Stomach (tissue), 9 donors: ENCODE measurements around the gene TOMM5. TPM values are rescaled to one million over a fixed set of nuclear protein-coding genes. Genes with fewer than 3 reads are reported as not detected.

Experiments used
- DNase-seq, 2 donors: peaks; one replicate each; pipeline versions ENCODE4 v3.0.0 to v3.0.0-alpha.2; 2013 to 2019
- H3K27ac ChIP-seq, 5 donors: fragments of 200-600 bp in 4 of 5; sonication (generic) in 4 of 5; one replicate each; pipeline ENCODE4 v1.5.1; 2013 to 2019; ENCODE audit warnings: mild to moderate bottlenecking in 1 of 5, moderate library complexity in 1 of 5
- H3K27me3 ChIP-seq, 3 donors: fragments of 200-600 bp; sonication (generic); one replicate each; pipeline ENCODE4 v1.5.1; 2017 to 2019; ENCODE audit warnings: mixed run types in 1 of 3
- H3K36me3 ChIP-seq, 4 donors: fragments of 200-600 bp; sonication (generic); 1 replicate in 3 of 4; 2 replicates in 1 of 4; pipeline ENCODE4 v1.5.1; 2016 to 2019
- H3K4me1 ChIP-seq, 4 donors: fragments of 200-600 bp; sonication (generic); one replicate each; pipeline ENCODE4 v1.5.1; 2016 to 2019
- H3K4me3 ChIP-seq, 4 donors: fragments of 200-600 bp; sonication (generic) in 3 of 4; one replicate each; pipeline ENCODE4 v1.5.1; 2016 to 2019; ENCODE audit warnings: mild to moderate bottlenecking in 1 of 4
- H3K9me3 ChIP-seq, 4 donors: fragments of 200-600 bp; sonication (generic); one replicate each; pipeline ENCODE4 v1.5.1; 2016 to 2019
- EP300 ChIP-seq: sonication (generic); formaldehyde crosslinking; IDR thresholded peaks from one replicate; pipeline ENCODE4 v1.6.1; 2017; ENCODE audit warnings: antibody characterized with exemption
- POLR2A ChIP-seq, 4 donors: fragments of 450-650 bp; IDR thresholded peaks; one replicate each; pipeline ENCODE4 v1.6.1; 2016; ENCODE audit warnings: antibody characterized with exemption in 4 of 4, control low read depth in 2 of 4, mild to moderate bottlenecking in 1 of 4, moderate library complexity in 1 of 4
- POLR2AphosphoS5 ChIP-seq, 3 donors: sonication (generic); formaldehyde crosslinking; IDR thresholded peaks; one replicate each; pipeline ENCODE4 v1.6.1; 2016; ENCODE audit warnings: antibody characterized with exemption in 3 of 3
- WGBS, 5 donors: extraction: QIAGEN DNeasy Blood & Tissue Kit in 3 of 5; methylation state at CpG; one replicate each; pipeline versions ENCODE4 v1.1.5 to v1.1.7; 2013 to 2018; 5-methylcytosine and 5-hydroxymethylcytosine counted together
- intact Hi-C: fragments of 100-400 bp; cut with DNase I; formaldehyde crosslinking; loops from one replicate; pipeline ENCODE4 v1.15.1; 2023; ENCODE audit warnings: low total_unique reads
- polyA plus RNA-seq, 3 donors: library from polyadenylated mRNA; stranded (reverse); fragments of 200-250 nt; gene quantifications; one replicate each; pipeline ENCODE4 v1.2.3, GENCODE V29; 2013
- total RNA-seq, 5 donors: library from RNA; depleted of rRNA; stranded (reverse); fragments of >200 nt; gene quantifications; one replicate each; pipeline versions ENCODE4 v1.1.0 to v1.2.3, GENCODE V29; 2014 to 2016
- TF ChIP-seq, protein P1 (sequence below), 7 experiments: fragments of 450-650 bp in 4 of 7; fragments of 200-600 bp in 3 of 7; sonication (generic) in 3 of 7; IDR thresholded peaks; one replicate each; pipeline ENCODE4 v1.5.1; 2016 to 2019; ENCODE audit warnings: antibody characterized with exemption in 7 of 7, control low read depth in 2 of 7, mild to moderate bottlenecking in 1 of 7
- donor health status: healthy with polysubstance abuse.
- donor health status: Bipolar disorder and iron deficiency.
- donor health status: healthy.

The TOMM5 gene
- total and polyA plus RNA-seq, 8 donors: 29.3 to 173 (median 113) TPM

DNA sequence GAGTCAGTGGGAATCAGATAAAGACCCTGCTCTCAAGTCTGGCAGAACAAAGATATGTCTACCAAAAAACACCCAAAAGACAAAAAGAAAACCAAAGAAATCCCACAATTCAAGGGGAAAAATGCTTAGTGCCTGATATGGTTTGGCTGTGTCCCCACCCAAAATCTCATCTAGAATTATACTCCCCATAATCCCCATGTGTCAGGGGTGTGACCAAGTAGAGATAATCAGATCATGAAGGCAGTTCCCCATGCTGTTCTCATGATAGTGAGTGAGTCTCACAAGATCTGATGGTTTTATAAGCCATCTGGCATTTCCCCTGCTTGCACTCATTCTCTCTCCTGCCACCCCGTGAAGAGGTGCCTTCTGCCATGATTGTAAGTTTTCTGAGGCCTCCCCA is 29.6 kb downstream of the TOMM5 start:
- Histone ChIP-seq H3K4me1 (no peaks in the 10 kb centered on the region), H3K27me3 (no peaks in the 10 kb centered on the region), H3K4me3 (no peak overlapping the region), H3K9me3 (peaks cover 0 to 10% (median 3%) of the 10 kb centered on the region in 4 donors), H3K36me3 (peaks cover 0 to 5% (median 2%) of the 10 kb centered on the region in 4 donors), H3K27ac (no peak overlapping the region)
- DNase-seq: no peak
- TF ChIP-seq, protein P1, sequence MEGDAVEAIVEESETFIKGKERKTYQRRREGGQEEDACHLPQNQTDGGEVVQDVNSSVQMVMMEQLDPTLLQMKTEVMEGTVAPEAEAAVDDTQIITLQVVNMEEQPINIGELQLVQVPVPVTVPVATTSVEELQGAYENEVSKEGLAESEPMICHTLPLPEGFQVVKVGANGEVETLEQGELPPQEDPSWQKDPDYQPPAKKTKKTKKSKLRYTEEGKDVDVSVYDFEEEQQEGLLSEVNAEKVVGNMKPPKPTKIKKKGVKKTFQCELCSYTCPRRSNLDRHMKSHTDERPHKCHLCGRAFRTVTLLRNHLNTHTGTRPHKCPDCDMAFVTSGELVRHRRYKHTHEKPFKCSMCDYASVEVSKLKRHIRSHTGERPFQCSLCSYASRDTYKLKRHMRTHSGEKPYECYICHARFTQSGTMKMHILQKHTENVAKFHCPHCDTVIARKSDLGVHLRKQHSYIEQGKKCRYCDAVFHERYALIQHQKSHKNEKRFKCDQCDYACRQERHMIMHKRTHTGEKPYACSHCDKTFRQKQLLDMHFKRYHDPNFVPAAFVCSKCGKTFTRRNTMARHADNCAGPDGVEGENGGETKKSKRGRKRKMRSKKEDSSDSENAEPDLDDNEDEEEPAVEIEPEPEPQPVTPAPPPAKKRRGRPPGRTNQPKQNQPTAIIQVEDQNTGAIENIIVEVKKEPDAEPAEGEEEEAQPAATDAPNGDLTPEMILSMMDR (IDR thresholded peaks at IDR 0.05): no peak
- TF ChIP-seq POLR2AphosphoS5 (IDR thresholded peaks at IDR 0.05): no peak
- no peak for TF ChIP-seq POLR2A (IDR thresholded peaks at IDR 0.05)
- no peak for TF ChIP-seq EP300
- 65 to 91% (median 86%) methylated on average over 1 of the region's 1 CpG for WGBS, 5 donors
- intact Hi-C loops: no loop called here

DNA sequence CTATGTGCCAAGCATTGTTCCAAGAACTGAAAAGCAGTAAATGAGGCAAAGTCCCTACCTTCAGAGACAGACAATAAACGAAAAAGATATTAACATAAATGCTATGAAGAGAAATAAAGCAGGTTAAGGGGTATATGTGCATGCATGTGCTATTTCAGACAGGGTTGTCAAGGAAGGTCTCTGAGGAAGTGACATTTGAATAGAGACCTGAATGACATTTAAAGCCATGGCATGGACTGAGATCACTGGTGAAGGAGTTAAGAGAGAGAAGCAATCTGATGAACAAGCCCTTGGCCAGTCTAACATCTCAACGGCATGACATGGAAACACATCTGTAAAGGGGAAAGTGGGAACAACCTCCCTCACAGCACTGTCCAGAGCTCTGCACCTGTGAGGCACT is 30.7 kb downstream of the TOMM5 start:
- no peak overlapping the region for H3K27ac ChIP-seq
- H3K4me3 ChIP-seq: no peak overlapping the region
- peaks cover 0 to 5% (median 2%) of the 10 kb centered on the region in 4 donors for H3K36me3 ChIP-seq
- H3K27me3 ChIP-seq: no peaks in the 10 kb centered on the region
- TF ChIP-seq POLR2AphosphoS5 (IDR thresholded peaks at IDR 0.05) (no peak), POLR2A (IDR thresholded peaks at IDR 0.05) (no peak), EP300 (no peak)
- TF ChIP-seq, protein P1 (IDR thresholded peaks at IDR 0.05): no peak
- intact Hi-C loops: no loop called here
- DNase-seq: no peak
- no peaks in the 10 kb centered on the region for H3K4me1 ChIP-seq
- 73 to 90% (median 83%) methylated on average over 2 of the region's 2 CpGs for WGBS, 5 donors
- H3K9me3 ChIP-seq: peaks cover 0 to 10% (median 3%) of the 10 kb centered on the region in 4 donors

GRCh38 chr9:37559855-37560592 is 32.4 kb downstream of the TOMM5 start:
- DNase-seq: no peak
- no peak overlapping the region for H3K27ac ChIP-seq
- no peaks in the 10 kb centered on the region for H3K4me1 ChIP-seq
- H3K36me3 ChIP-seq: peaks cover 0 to 5% (median 2%) of the 10 kb centered on the region in 4 donors
- intact Hi-C loops: no loop called here
- H3K9me3 ChIP-seq: peaks cover 0 to 10% (median 3%) of the 10 kb centered on the region in 4 donors
- no peaks in the 10 kb centered on the region for H3K27me3 ChIP-seq
- H3K4me3 ChIP-seq: no peak overlapping the region
- TF ChIP-seq POLR2AphosphoS5 (IDR thresholded peaks at IDR 0.05) (no peak), EP300 (no peak), POLR2A (IDR thresholded peaks at IDR 0.05) (no peak)
- TF ChIP-seq, protein P1 (IDR thresholded peaks at IDR 0.05): no peak
- WGBS, 5 donors: 91 to 97% (median 95%) methylated on average over 5 of the region's 5 CpGs

DNA sequence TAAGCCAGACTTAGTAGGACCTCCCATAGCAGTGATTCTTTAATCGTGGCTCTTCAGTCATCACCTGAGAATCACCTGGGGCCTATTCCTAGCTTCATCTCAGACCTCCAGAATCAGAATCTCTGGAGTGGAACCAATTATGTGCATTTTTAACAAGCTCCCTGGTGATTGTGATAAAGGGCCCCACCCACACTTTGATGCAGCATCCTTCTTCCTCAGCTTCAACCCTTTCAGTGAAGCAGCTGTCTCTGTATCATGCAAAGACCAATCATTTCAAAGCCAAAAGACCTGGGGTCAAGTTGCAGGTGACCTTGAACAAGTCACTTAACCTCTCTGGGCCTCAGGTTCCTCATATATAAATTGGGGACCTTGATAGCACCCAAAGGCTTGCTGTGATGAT is 33.3 kb downstream of the TOMM5 start:
- Histone ChIP-seq H3K9me3 (peaks cover 0 to 3% (median 1%) of the 10 kb centered on the region in 4 donors), H3K27ac (no peak overlapping the region), H3K4me3 (no peak overlapping the region), H3K4me1 (no peaks in the 10 kb centered on the region), H3K27me3 (no peaks in the 10 kb centered on the region), H3K36me3 (peaks cover 0 to 5% (median 1%) of the 10 kb centered on the region in 4 donors)
- intact Hi-C loops: no loop called here
- WGBS, 5 donors: 81 to 100% (median 90%) methylated on average over 1 of the region's 1 CpG
- no peak for TF ChIP-seq POLR2A (IDR thresholded peaks at IDR 0.05)
- TF ChIP-seq POLR2AphosphoS5 (IDR thresholded peaks at IDR 0.05): no peak
- TF ChIP-seq, protein P1 (IDR thresholded peaks at IDR 0.05): no peak
- TF ChIP-seq EP300: no peak
- no peak for DNase-seq
